ENCODE results near the gene PER2.

- TF ChIP-seq CHD4 (IDR thresholded peaks at IDR 0.05; ENCODE audit: borderline replicate concordance) = no peak
- no peak for TF ChIP-seq POLR2A (IDR thresholded peaks at IDR 0.05; ENCODE audit: low read length)
- no peak for TF ChIP-seq RFX5 (IDR thresholded peaks at IDR 0.05)
- TF ChIP-seq MYC (IDR thresholded peaks at IDR 0.05; ENCODE audit: borderline replicate concordance, low read length) = no peak
- TF ChIP-seq CTCF (IDR thresholded peaks at IDR 0.05) = peak; percentile 99
- no peak for TF ChIP-seq MAX (IDR thresholded peaks at IDR 0.05)
- no peak for TF ChIP-seq CBX8 (IDR thresholded peaks at IDR 0.05)
- no peak for TF ChIP-seq SREBF2 (IDR thresholded peaks at IDR 0.05)
- TF ChIP-seq ESRRA (IDR thresholded peaks at IDR 0.05; ENCODE audit: borderline replicate concordance, low read length) = no peak
- peak; percentile 95 to 96 for TF ChIP-seq RAD21 (conservative IDR thresholded peaks at IDR 0.05 in 1 of 2, IDR thresholded peaks at IDR 0.05 in 1 of 2)
- no peak for TF ChIP-seq ZFP36 (IDR thresholded peaks at IDR 0.05; ENCODE audit: borderline replicate concordance, partially characterized antibody)
Observed at GRCh38 chr2:238256594-238257104, 31.8 kb downstream of the PER2 start.

Measured in A549 (cell line).